Endothelial cell of umbilical vein (primary cell): Measurements from ENCODE around the gene ZNF276.

ENCODE experiments used
- CTCF ChIP-seq, 2 donors: IDR thresholded peaks; 1 replicate in 1 of 2; 2 replicates in 1 of 2; pipeline ENCODE4 v1.5.1; 2011; ENCODE audit warnings: low read length in 2 of 2, mild to moderate bottlenecking in 2 of 2, moderate library complexity in 2 of 2, control low read depth in 1 of 2, inconsistent platforms in 1 of 2, low read depth in 1 of 2; ENCODE audit not compliant: insufficient read depth in 1 of 2; ENCODE audit errors: extremely low read depth in 1 of 2
- EZH2 ChIP-seq: IDR thresholded peaks from 2 replicates; pipeline ENCODE4 v1.6.1; 2012; ENCODE audit warnings: borderline replicate concordance, low read depth, mild to moderate bottlenecking, moderate library complexity, low read length, inconsistent platforms; ENCODE audit not compliant: severe bottlenecking
- GATA2 ChIP-seq: IDR thresholded peaks from 2 replicates; pipeline ENCODE4 v1.7.0; 2011; ENCODE audit warnings: low read depth, mild to moderate bottlenecking, moderate library complexity, mixed read lengths, low read length; ENCODE audit not compliant: insufficient read length, insufficient read depth
- JUN ChIP-seq: IDR thresholded peaks from 2 replicates; pipeline ENCODE4 v1.6.1; 2011; ENCODE audit warnings: borderline replicate concordance, low read depth; ENCODE audit not compliant: insufficient read length, insufficient read depth
- MAX ChIP-seq: IDR thresholded peaks from 2 replicates; pipeline ENCODE4 v1.6.1; 2011; ENCODE audit not compliant: insufficient read depth, insufficient read length
- MYC ChIP-seq: IDR thresholded peaks from one replicate; pipeline ENCODE4 v1.6.1; 2011; ENCODE audit warnings: mild to moderate bottlenecking, low read depth, low read length
- POLR2A ChIP-seq: IDR thresholded peaks from 2 replicates; pipeline ENCODE4 v1.6.1; 2012; ENCODE audit warnings: low read depth, mild to moderate bottlenecking, control low read depth, low read length
- POLR2AphosphoS5 ChIP-seq: IDR thresholded peaks from 2 replicates; pipeline ENCODE4 v1.6.1; 2012; ENCODE audit warnings: low read depth, mild to moderate bottlenecking, control low read depth, low read length, moderate library complexity; ENCODE audit not compliant: insufficient read depth

- TF ChIP-seq JUN (no peak), EZH2 (no peak), CTCF (IDR thresholded peaks at IDR 0.05; ENCODE audit: extremely low read depth in 1 of 2, insufficient read depth in 1 of 2, low read depth in 1 of 2, low read length in 2 of 2) (no peak), POLR2A (no peak), MYC (no peak), POLR2AphosphoS5 (no peak), GATA2 (no peak), MAX (no peak)
These were observed 12.0 kb downstream of the ZNF276 start for GRCh38 chr16:89733322-89733721.
